Lower leg skin (tissue), 4 donors: ENCODE measurements around the gene ZNF134. TPM values are rescaled to one million over a fixed set of nuclear protein-coding genes. Genes with fewer than 3 reads are reported as not detected.

Experiments
- DNase-seq, 2 donors: peaks; one replicate each; pipeline ENCODE4 v3.0.0-alpha.2; 2019; ENCODE audit warnings: low spot score in 2 of 2
- H3K4me3 ChIP-seq: fragments of 200-600 bp; sonication (generic); 2 replicates; pipeline ENCODE4 v1.5.1; 2017; ENCODE audit warnings: mild to moderate bottlenecking, low read depth; ENCODE audit not compliant: poor library complexity, severe bottlenecking
- POLR2A ChIP-seq, 2 donors: fragments of 450-650 bp; IDR thresholded peaks; one replicate each; pipeline ENCODE4 v1.6.1; 2016 to 2017; ENCODE audit warnings: antibody characterized with exemption in 2 of 2, mild to moderate bottlenecking in 1 of 2, moderate library complexity in 1 of 2
- WGBS, 2 donors: methylation state at CpG; one replicate each; pipeline ENCODE4 v1.1.5; 2018; 5-methylcytosine and 5-hydroxymethylcytosine counted together
- intact Hi-C: fragments of 100-400 bp; cut with DNase I; formaldehyde crosslinking; loops from one replicate; pipeline ENCODE4 v1.15.0; 2023; ENCODE audit warnings: low total_unique reads
- total RNA-seq, 4 donors: library from RNA; depleted of rRNA; stranded (reverse); fragments of >200 nt; gene quantifications; one replicate each; pipeline ENCODE4 v1.1.0, GENCODE V29; 2016
- TF ChIP-seq, protein P1 (sequence below), 3 donors: fragments of 450-650 bp; IDR thresholded peaks; one replicate each; pipeline ENCODE4 v1.5.1; 2016; ENCODE audit warnings: antibody characterized with exemption in 3 of 3, mild to moderate bottlenecking in 3 of 3, moderate library complexity in 2 of 3

The ZNF134 gene
- total RNA-seq, 4 donors from 2014 or later = 19.1 to 42.5 (median 34.6) TPM

DNA sequence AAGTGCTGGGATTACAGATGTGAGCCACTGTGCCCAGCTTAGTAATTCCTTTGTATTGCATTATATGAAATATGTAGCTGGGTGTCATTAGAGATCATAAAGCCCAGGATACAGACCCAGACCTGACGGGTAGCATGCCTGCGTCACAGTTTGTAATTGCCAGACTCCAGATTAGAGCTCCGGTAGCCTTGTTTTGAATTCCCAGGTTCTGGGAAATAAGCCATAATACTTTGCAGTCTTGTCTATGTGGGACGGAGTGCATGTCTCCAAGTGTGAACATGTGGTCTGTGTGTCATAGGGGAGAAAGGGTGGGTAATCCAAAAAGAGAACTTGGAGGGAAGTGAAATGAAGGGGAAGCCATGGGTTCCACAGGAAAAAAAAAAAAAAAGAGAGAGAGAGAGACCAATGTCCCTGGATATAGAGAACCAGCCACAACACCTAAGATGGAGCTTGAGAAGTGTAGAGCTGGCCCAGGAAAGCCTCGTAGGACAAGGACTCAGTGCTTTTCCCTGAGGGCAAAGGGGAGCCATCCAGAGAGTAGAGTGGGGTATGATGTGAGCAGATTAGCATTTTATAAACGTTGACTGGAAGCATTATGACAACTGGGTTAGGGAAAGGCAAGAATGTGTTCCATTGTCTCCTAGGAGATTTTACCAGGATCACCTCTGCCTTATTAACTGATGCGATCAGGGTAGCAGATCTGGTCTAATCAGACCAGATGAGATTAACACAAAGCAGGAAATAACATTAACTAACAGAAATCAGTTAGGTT is 57.3 kb downstream of the ZNF134 start:
- intact Hi-C loops = no loop called here
- WGBS, 2 donors = 57 to 68% methylated on average over 7 of the region's 7 CpGs

DNA sequence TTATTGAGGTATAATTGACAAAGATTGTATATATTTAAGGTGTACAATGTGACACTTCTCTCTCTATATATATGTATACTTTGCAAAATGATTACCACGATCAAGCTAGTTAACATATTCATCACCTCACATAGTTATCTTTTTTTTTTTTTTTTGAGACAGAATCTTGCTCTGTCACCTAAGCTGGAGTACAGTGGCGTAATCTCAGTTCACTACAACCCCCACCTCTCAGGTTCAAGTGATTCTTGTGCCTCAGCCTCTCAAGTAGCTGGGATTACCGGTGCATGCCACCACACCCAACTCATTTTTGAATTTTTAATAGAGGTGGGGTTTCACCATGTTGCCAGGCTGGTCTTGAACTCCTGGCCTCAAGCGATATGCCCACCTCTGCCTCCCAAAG is 58.4 kb downstream of the ZNF134 start:
- H3K4me3 ChIP-seq = no peak overlapping the region
- no peak for DNase-seq
- no peak for TF ChIP-seq POLR2A (IDR thresholded peaks at IDR 0.05)
- TF ChIP-seq, protein P1, sequence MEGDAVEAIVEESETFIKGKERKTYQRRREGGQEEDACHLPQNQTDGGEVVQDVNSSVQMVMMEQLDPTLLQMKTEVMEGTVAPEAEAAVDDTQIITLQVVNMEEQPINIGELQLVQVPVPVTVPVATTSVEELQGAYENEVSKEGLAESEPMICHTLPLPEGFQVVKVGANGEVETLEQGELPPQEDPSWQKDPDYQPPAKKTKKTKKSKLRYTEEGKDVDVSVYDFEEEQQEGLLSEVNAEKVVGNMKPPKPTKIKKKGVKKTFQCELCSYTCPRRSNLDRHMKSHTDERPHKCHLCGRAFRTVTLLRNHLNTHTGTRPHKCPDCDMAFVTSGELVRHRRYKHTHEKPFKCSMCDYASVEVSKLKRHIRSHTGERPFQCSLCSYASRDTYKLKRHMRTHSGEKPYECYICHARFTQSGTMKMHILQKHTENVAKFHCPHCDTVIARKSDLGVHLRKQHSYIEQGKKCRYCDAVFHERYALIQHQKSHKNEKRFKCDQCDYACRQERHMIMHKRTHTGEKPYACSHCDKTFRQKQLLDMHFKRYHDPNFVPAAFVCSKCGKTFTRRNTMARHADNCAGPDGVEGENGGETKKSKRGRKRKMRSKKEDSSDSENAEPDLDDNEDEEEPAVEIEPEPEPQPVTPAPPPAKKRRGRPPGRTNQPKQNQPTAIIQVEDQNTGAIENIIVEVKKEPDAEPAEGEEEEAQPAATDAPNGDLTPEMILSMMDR (IDR thresholded peaks at IDR 0.05) = no peak
- 84 to 85% methylated on average over 4 of the region's 4 CpGs for WGBS, 2 donors
- intact Hi-C loops = no loop called here

More for the DNA sequence above, 57.3 kb downstream of the ZNF134 start:
- H3K4me3 ChIP-seq = no peak overlapping the region
- no peak for DNase-seq
- TF ChIP-seq, protein P1 (IDR thresholded peaks at IDR 0.05) = no peak
- no peak for TF ChIP-seq POLR2A (IDR thresholded peaks at IDR 0.05)

Other genes with a start within 250 kb of the ZNF134 start
- gene ZNF548, start 224.4 kb upstream of the ZNF134 start, total RNA-seq = 10 to 100 TPM; 20.3 to 29.3 (median 23.5) TPM
- gene ZNF17, start 203.1 kb upstream of the ZNF134 start, total RNA-seq = 10 to 100 TPM in 2 of 4 donors, 1 to 10 TPM in 2; 8.9 to 30.3 (median 14.0) TPM
- 10 to 100 TPM in 3 of 4 donors, 1 to 10 TPM in 1; 7.8 to 16.1 (median 12.9) TPM for gene ZNF749, start 178.9 kb upstream of the ZNF134 start, total RNA-seq
- gene VN1R1, start 157.1 kb upstream of the ZNF134 start, total RNA-seq = 1 to 10 TPM in 1 of 4 donors, under 1 TPM in 3; 0.25 to 1.4 (median 0.86) TPM
- 10 to 100 TPM; 11.6 to 18.3 (median 12.2) TPM for gene ZNF772, start 136.7 kb upstream of the ZNF134 start, total RNA-seq
- 10 to 100 TPM in 3 of 4 donors, 1 to 10 TPM in 1; 7.8 to 26.6 (median 13.4) TPM for gene ZNF419, start 126.5 kb upstream of the ZNF134 start, total RNA-seq
- gene ZNF773, start 114.3 kb upstream of the ZNF134 start, total RNA-seq = 10 to 100 TPM in 3 of 4 donors, 1 to 10 TPM in 1; 5.7 to 30.8 (median 17.5) TPM
- 1 to 10 TPM; 4.4 to 5.5 (median 4.9) TPM for gene ZNF549, start 86.9 kb upstream of the ZNF134 start, total RNA-seq
- gene ZNF550, start 54.4 kb upstream of the ZNF134 start, total RNA-seq = 10 to 100 TPM in 3 of 4 donors, 1 to 10 TPM in 1; 9.8 to 19.2 (median 13.5) TPM
- gene ZNF416, start 35.3 kb upstream of the ZNF134 start, total RNA-seq = 10 to 100 TPM in 1 of 4 donors, 1 to 10 TPM in 3; 6.7 to 10.2 (median 8.4) TPM
- 10 to 100 TPM in 1 of 4 donors, 1 to 10 TPM in 3; 2.0 to 12.7 (median 4.3) TPM for gene ZIK1, start 30.1 kb upstream of the ZNF134 start, total RNA-seq
- 10 to 100 TPM in 1 of 4 donors, 1 to 10 TPM in 3; 4.8 to 16.9 (median 6.1) TPM for gene ZNF530, start 14.4 kb upstream of the ZNF134 start, total RNA-seq
- 10 to 100 TPM; 12.9 to 33.5 (median 17.7) TPM for gene ZNF211, start 18.9 kb downstream of the ZNF134 start, total RNA-seq
- gene ZSCAN4, start 54.7 kb downstream of the ZNF134 start, total RNA-seq = under 1 TPM in 2 of 4 donors, not detected in 2; 0.39 to 0.71 TPM
- gene ZNF551, start 67.7 kb downstream of the ZNF134 start, total RNA-seq = 10 to 100 TPM in 3 of 4 donors, 1 to 10 TPM in 1; 9.3 to 20.8 (median 19.5) TPM
- 1 to 10 TPM in 1 of 4 donors, under 1 TPM in 3; 0.15 to 1.0 (median 0.77) TPM for gene ZNF154, start 95.0 kb downstream of the ZNF134 start, total RNA-seq
- 1 to 10 TPM in 2 of 4 donors, under 1 TPM in 2; 0.88 to 4.3 (median 2.0) TPM for gene ZNF671, start 113.4 kb downstream of the ZNF134 start, total RNA-seq
- gene ZNF776, start 132.6 kb downstream of the ZNF134 start, total RNA-seq = 10 to 100 TPM in 3 of 4 donors, 1 to 10 TPM in 1; 9.5 to 23.7 (median 13.0) TPM
- 10 to 100 TPM in 3 of 4 donors, 1 to 10 TPM in 1; 9.1 to 21.4 (median 17.5) TPM for gene ZNF586, start 155.4 kb downstream of the ZNF134 start, total RNA-seq
- 1 to 10 TPM; 5.4 to 7.0 (median 5.9) TPM for gene ZNF552, start 200.7 kb downstream of the ZNF134 start, total RNA-seq
- 10 to 100 TPM; 11.8 to 16.7 (median 13.7) TPM for gene ZNF587B, start 216.1 kb downstream of the ZNF134 start, total RNA-seq
- 10 to 100 TPM; 10.6 to 18.0 (median 17.2) TPM for gene ZNF587, start 235.6 kb downstream of the ZNF134 start, total RNA-seq